H1 (cell line): Measurements from ENCODE around the gene LY6G5B. TPM values are rescaled to one million over a fixed set of nuclear protein-coding genes. Genes with fewer than 3 reads are reported as not detected.

ENCODE experiments used
- BACH1 ChIP-seq: IDR thresholded peaks from 2 replicates; pipeline ENCODE4 v1.6.1; 2012; ENCODE audit warnings: low read length, improper control_type of control experiment
- BRCA1 ChIP-seq: IDR thresholded peaks from 2 replicates; pipeline ENCODE4 v1.6.1; 2012; ENCODE audit warnings: low read depth, low read length, improper control_type of control experiment
- CEBPB ChIP-seq: IDR thresholded peaks from 2 replicates; pipeline ENCODE4 v1.6.1; 2012; ENCODE audit warnings: low read depth, low read length
- CREB1 ChIP-seq: IDR thresholded peaks from 2 replicates; pipeline ENCODE4 v1.6.1; 2012; ENCODE audit warnings: inconsistent platforms
- CTBP2 ChIP-seq: IDR thresholded peaks from 2 replicates; pipeline ENCODE4 v1.7.0; 2011; ENCODE audit warnings: borderline replicate concordance, mild to moderate bottlenecking, moderate library complexity, mixed read lengths, low read length; ENCODE audit not compliant: insufficient read depth, insufficient read length
- FOSL1 ChIP-seq: IDR thresholded peaks from 2 replicates; pipeline ENCODE4 v1.6.1; 2011; ENCODE audit warnings: mild to moderate bottlenecking, low read depth, low read length, moderate library complexity; ENCODE audit not compliant: insufficient read depth
- HDAC2 ChIP-seq, 2 experiments: fragments of 300-600 bp in 1 of 2; sonication (generic) in 1 of 2; IDR thresholded peaks; 2 replicates each; pipeline ENCODE4 v1.6.1; 2011 to 2012; ENCODE audit warnings: low read depth in 2 of 2, low read length in 2 of 2, mild to moderate bottlenecking in 2 of 2, moderate library complexity in 2 of 2, borderline replicate concordance in 1 of 2, inconsistent platforms in 1 of 2
- KDM1A ChIP-seq: fragments of 200-600, 300-600 bp; sonication (generic); IDR thresholded peaks from 2 replicates; pipeline ENCODE4 v1.7.1; 2016; ENCODE audit warnings: mild to moderate bottlenecking, low read length, borderline replicate concordance
- NRF1 ChIP-seq: IDR thresholded peaks from 2 replicates; pipeline ENCODE4 v1.6.1; 2011; ENCODE audit warnings: mild to moderate bottlenecking, low read depth, low read length, improper control_type of control experiment
- POLR2A ChIP-seq, 2 experiments: IDR thresholded peaks; 1 replicate in 1 of 2; 2 replicates in 1 of 2; pipeline ENCODE4 v1.6.1; 2011; ENCODE audit warnings: low read depth in 2 of 2, low read length in 2 of 2, mild to moderate bottlenecking in 2 of 2; ENCODE audit errors: control extremely low read depth in 1 of 2
- RAD21 ChIP-seq, 2 experiments: IDR thresholded peaks in 1 of 2; conservative IDR thresholded peaks in 1 of 2; 2 replicates each; pipeline ENCODE4 v1.6.1; 2011; ENCODE audit warnings: low read depth in 2 of 2, low read length in 2 of 2, improper control_type of control experiment in 1 of 2, inconsistent platforms in 1 of 2, mild to moderate bottlenecking in 1 of 2, moderate library complexity in 1 of 2
- RBBP5 ChIP-seq: IDR thresholded peaks from 2 replicates; pipeline ENCODE4 v1.7.1; 2012; ENCODE audit warnings: low read depth, mild to moderate bottlenecking, inconsistent platforms, low read length, moderate library complexity, borderline replicate concordance
- RFX5 ChIP-seq: IDR thresholded peaks from 2 replicates; pipeline ENCODE4 v1.6.1; 2011; ENCODE audit warnings: low read depth, low read length, improper control_type of control experiment, borderline replicate concordance
- SAP30 ChIP-seq: fragments of 300-600 bp; sonication (generic); IDR thresholded peaks from 2 replicates; pipeline ENCODE4 v1.7.1; 2012; ENCODE audit warnings: low read length, moderate library complexity, mild to moderate bottlenecking, inconsistent platforms; ENCODE audit not compliant: insufficient read depth, insufficient replicate concordance
- SIN3A ChIP-seq, 2 experiments: IDR thresholded peaks in 1 of 2; conservative IDR thresholded peaks in 1 of 2; 2 replicates each; pipeline ENCODE4 v1.6.1; 2011 to 2012; ENCODE audit warnings: low read length in 2 of 2, improper control_type of control experiment in 1 of 2, low read depth in 1 of 2, mild to moderate bottlenecking in 1 of 2
- SIRT6 ChIP-seq: IDR thresholded peaks from one replicate; pipeline ENCODE4 v1.7.1; 2012; ENCODE audit warnings: low read length, inconsistent platforms
- SIX5 ChIP-seq: IDR thresholded peaks from 2 replicates; pipeline ENCODE4 v1.6.1; 2011; ENCODE audit warnings: mild to moderate bottlenecking, low read depth, low read length
- SRF ChIP-seq: IDR thresholded peaks from 2 replicates; pipeline ENCODE4 v1.6.1; 2011; ENCODE audit warnings: mild to moderate bottlenecking, low read depth, low read length, moderate library complexity
- TCF12 ChIP-seq: IDR thresholded peaks from 2 replicates; pipeline ENCODE4 v1.6.1; 2011; ENCODE audit warnings: low read depth, mild to moderate bottlenecking, low read length
- polyA plus RNA-seq, 7 experiments: library from polyadenylated mRNA; depleted of rRNA in 3 of 7; stranded (reverse) in 5 of 7; unstranded in 2 of 7; fragments of >200 nt in 5 of 7; fragments of 200-250 nt in 2 of 7; gene quantifications; 1 replicate in 5 of 7; 2 replicates in 1 of 7; 4 replicates in 1 of 7; pipeline versions ENCODE4 v1.2.1 to v1.2.3, GENCODE V29; 2011 to 2013; ENCODE audit warnings: missing spikeins in 2 of 7, mixed read lengths in 2 of 7
- total RNA-seq: library from RNA; stranded (reverse); fragmentation: NEBNext Ultra II Directional; extraction: Animal tissue kit (Norgen Biotek cat#: 25700); gene quantifications from 2 replicates; pipeline ENCODE4 v1.2.1, GENCODE V29; 2021
- TF ChIP-seq, protein P1 (sequence below): IDR thresholded peaks from 2 replicates; pipeline ENCODE4 v1.6.1; 2011; ENCODE audit warnings: low read length, improper control_type of control experiment
- TF ChIP-seq, protein P2 (sequence below): IDR thresholded peaks from 2 replicates; pipeline ENCODE4 v1.6.1; 2012; ENCODE audit warnings: low read length, inconsistent platforms

Gene LY6G5B
- total and polyA plus RNA-seq, 2 of the 8 experiments (the other 6 are each of a cell fraction or from before 2014, with no cell fraction given): 10.6 to 12.6 TPM

DNA sequence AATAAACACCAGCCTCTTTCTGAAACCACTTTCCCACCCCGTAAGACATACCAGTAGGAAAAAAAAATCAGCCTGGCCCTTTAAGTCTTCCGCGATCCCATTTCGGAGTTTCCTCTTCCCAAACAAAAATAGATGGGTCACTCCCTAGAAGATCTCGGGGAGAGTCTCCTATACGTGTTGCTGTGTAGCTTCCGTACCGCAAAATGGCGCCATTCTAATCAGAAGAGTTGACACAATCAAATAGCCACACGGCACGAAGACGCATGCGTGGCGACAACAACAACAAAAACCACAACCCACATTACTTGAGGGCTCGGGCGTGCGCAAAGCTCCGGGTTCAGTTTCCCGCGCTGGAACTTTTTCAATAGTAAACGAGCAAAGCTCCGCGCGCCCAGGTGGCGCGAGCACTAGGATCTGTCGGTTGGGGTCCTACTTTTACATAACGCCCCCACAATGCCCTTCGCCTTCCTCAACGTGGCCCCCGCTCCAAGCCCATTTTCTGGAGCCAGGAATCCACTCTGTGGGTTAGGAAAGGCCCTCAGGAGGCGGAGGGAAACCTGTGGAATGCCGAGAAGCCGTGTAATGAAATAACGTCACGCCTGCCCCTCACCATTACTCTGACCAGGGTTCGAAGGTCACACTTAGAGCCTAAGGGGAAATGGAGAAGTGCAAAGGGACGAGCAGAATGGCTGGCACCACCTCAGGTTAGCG, 4.8 kb upstream of the LY6G5B start, which contains the start of gene GPANK1 (continued):
- TF ChIP-seq FOSL1 (no peak), BACH1 (no peak), CEBPB (no peak), HDAC2 (IDR thresholded peaks at IDR 0.05; ENCODE audit: borderline replicate concordance in 1 of 2, low read depth in 2 of 2, low read length in 2 of 2) (0 out of 4 replicates have a peak, but pooled peaks of 1 of the 2 experiments have one; percentile 20), SAP30 (peak; percentile 86), CTBP2 (no peak), KDM1A (no peak), SIRT6 (no peak), SIN3A (conservative IDR thresholded peaks at IDR 0.05 in 1 of 2, IDR thresholded peaks at IDR 0.05 in 1 of 2; ENCODE audit: low read depth in 1 of 2, low read length in 2 of 2) (peak; percentile 49 to 54; a peak in 1 of 4 replicates), POLR2A (IDR thresholded peaks at IDR 0.05; ENCODE audit: control extremely low read depth in 1 of 2, low read depth in 2 of 2, low read length in 2 of 2) (no peak; a peak in 1 of 3 replicates), TCF12 (0 out of 2 replicates have a peak, but pooled peaks have one; percentile 20), RBBP5 (no peak), NRF1 (peak; percentile 48), CREB1 (peak; percentile 28; the same call in 1 of the 2 replicates), RAD21 (IDR thresholded peaks at IDR 0.05 in 1 of 2, conservative IDR thresholded peaks at IDR 0.05 in 1 of 2; ENCODE audit: low read depth in 2 of 2, low read length in 2 of 2) (no peak), SRF (no peak), RFX5 (no peak), BRCA1 (no peak), SIX5 (no peak)
- TF ChIP-seq, protein P1, sequence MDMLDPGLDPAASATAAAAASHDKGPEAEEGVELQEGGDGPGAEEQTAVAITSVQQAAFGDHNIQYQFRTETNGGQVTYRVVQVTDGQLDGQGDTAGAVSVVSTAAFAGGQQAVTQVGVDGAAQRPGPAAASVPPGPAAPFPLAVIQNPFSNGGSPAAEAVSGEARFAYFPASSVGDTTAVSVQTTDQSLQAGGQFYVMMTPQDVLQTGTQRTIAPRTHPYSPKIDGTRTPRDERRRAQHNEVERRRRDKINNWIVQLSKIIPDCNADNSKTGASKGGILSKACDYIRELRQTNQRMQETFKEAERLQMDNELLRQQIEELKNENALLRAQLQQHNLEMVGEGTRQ: no peak
- TF ChIP-seq, protein P2, sequence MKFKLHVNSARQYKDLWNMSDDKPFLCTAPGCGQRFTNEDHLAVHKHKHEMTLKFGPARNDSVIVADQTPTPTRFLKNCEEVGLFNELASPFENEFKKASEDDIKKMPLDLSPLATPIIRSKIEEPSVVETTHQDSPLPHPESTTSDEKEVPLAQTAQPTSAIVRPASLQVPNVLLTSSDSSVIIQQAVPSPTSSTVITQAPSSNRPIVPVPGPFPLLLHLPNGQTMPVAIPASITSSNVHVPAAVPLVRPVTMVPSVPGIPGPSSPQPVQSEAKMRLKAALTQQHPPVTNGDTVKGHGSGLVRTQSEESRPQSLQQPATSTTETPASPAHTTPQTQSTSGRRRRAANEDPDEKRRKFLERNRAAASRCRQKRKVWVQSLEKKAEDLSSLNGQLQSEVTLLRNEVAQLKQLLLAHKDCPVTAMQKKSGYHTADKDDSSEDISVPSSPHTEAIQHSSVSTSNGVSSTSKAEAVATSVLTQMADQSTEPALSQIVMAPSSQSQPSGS: no peak
